CD4-positive, alpha-beta T cell treated with Interleukin-12 subunit alpha and Interleukin-12 subunit beta, for 1 hour (primary cell): ENCODE results near the gene USP3.

Experiments
- DNase-seq: peaks from one replicate; pipeline ENCODE4 v3.0.0-alpha.2; 2020

Gene USP3

DNA sequence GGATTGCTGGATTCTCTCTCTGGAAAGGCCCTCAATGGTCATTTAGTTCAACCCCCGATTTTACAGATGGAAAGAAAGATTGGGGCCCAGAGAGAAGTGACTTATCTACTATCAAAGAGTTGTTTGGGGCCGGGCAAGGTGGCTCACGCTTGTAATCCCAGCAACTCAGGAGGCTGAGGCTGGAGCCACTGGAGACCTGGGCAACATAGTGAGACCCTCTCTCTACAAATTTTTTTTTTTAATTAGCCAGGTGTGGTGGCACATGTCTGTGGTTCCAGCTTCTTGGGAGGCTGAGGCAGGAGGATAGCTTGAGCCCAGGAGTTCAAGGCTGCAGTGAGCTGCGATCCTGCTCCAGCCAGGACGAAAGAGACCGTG lies 5.2 kb upstream of the USP3 start:
- no peak for DNase-seq

DNA sequence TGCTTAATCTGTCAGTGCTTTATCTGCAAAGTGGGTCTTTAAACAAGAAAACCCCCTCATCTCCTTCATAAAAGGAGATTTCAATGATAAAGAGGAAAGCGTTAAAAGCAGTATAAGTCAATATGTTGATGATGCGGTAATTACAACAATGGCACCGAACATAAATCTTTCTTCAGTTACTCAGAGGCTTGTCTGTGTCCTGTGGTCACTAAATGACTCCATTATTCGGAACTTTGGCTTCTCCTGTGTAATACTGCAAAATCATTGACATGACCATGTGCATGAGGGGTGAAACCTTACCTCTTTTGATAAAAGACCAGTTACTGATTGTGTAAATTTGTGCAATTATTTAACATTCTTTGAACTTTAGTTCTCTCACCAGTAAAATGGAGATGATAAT lies 4.8 kb upstream of the USP3 start:
- DNase-seq, result no peak

DNA sequence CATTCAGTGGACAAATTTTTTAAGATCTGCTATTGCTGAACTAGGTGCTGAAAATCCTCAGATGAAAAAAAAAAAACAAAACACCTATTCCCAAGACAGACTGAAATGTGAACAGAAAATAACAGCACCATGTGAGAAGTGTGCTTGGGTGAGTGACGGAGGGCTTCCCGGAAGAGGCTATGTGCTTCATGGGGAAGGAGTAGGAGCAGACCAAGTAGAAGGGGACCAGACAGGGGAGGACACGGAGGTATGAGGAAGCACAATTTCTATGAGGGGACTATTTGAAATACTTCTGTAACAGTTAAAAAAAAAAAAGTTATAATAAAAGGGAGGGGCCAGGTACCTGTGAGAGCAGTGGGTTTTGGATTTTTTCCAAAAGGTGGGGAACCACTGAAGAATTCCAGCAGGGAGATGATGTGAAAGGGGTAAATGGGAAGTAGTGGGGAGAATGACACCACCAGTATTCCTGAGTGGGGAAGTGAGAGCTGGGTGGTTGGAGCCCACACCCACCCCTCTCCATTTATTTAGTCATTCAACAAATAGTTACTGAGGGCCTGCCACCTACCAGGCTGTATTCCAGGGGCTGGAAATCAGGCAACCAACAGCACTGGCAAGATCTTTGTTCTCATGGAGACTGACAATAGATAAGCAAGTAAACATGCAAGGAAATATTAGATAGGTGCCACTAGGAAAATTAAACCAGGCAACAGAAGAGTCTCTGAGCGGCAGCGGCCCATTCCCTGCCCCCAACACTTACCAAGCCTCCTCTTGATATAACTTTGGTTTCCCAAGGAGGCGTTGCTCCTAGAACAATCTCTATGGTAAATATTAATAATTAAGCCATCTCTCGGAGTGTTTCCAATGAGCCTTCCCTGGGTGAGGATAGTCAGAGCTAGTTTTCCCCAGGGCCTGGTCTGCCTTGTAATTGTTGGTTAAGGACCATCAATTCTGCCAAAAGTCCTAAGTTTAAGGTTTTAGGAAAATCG lies 3.8 kb upstream of the USP3 start:
- DNase-seq, result no peak

DNA sequence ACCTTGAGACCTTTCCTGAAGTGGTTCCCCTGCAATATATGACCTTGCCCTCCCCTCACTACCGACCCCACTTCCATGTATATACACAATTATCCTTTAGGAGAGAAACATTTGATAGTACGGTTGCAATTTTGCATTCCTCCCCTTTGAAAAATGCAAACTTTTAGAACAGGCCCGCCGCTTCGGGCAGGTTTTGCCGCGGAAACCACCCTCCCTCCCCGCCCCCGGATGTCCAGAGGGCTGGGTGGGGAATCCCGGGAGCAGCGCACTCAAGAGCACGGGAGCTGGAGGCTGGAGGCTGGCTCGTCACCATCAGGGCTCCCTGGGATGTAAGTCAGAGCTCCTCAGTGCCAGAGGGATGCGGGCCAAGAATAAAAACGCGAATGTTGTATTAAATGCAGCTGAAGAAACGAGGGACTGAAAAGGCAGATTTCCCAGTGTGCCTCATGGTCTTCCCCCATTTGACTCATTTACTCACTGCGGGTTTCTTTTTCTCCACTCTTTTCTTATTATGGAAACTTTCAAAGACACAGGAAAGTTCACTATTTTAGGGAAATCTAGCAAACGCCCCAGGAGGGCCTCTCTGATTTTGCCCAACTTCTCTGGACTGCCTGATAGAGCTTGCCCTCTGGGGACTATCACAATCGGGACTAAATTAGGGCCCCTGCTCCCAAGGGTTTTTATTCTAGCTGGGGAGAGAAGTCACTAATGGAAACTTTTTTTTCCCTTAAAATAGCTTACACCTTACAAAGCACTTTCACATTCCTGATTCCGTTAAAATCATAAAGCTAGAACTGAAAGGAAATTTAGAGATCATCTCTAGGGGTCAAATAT lies 2.9 kb upstream of the USP3 start:
- DNase-seq, result peak; percentile 59

DNA sequence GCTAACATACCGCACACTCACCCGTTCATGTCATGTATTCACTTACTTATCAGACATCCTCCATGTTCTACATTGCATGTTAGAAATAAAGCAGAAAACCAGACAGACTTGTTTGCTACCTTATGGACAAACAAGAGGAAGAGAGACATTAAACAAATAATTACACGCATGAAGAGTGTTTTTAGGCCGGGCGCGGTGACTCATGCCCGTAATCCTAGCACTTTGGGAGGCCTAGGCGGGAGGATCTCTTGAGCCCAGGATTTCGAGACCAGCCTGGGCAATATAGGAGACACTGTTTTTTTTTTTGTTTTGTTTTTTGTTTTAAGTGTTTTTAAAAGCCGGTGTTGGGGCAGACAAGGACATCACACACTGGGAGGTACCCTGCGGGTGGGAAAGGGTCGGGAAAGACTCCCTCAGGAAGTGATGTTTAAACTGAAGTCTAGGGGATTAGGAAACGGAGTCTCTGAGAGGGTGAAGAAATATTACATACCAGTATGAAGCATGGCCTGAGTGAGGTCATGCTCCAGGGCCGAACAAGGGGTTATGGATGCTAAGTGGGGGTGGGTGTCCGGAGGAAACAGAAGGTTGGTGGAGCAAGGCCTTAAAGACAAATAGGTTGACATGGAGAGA lies 2.1 kb upstream of the USP3 start:
- no peak for DNase-seq

DNA sequence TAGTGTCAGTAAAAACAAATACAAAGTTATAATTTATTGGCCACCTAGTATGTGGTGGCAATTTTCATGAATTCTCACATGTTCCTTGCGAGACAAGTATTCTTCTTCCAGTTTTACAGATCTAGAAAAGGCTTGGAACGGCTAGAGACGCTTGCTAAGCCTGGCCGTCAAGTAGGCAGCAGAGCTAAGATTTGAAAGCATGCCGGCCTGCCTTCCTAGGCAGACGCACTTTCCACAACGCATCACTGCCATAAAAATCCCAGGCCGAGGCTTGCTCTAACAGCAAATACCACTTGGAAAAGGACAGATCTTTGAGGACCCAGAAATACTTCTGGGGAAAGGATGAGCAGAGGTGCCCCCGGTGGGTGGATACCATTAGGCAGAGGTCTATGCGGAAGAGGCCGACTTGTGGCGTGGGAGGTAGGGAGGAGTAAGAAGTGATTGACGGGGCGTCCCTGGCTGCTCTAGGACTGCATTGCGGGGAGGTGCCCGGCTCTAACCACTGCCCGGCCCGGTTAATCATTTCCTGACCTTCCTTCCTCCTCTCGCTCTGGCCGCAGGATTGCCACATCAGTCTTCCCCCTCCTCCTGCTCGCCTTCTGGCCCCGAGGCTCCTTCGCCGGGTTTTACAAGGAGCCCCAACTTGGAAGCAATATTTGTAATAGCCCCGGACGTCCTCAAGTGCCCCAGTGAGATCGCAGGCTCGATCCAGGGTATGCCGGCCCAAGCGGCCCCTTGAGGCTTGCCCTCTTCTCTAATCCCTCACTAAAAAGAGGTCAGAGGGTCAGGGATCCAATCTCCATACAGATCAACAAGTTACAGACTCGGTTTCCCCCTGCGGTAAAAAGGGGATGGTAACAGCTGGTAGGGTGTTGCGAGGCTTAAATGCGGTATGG lies 1.3 kb upstream of the USP3 start:
- peak; percentile 86 for DNase-seq

DNA sequence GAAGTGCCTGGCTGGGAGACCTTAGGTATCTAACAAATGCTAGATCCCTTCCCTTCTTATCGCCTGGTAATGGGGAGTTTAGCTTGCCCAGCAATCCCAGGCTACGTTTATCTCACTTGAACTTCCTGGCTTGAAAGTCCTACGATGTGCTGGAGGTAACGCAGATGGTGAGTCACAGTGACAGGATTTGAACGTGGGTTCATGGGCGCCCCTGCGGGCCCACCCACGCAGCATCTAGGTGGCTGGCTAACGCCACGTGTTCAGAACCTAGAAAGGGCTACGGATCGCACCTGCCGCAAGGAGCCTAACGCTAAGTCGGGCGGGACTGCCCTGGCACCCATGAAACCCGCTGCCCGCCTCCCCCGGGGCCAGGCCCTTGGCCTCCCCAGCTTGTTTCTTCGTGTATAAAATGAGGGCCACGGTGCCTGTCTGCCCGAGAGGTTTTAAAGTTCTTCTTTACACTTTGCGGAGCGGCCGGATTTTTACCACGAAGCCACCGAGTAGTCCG lies 600 bp upstream of the USP3 start:
- peak; percentile 88 for DNase-seq

DNA sequence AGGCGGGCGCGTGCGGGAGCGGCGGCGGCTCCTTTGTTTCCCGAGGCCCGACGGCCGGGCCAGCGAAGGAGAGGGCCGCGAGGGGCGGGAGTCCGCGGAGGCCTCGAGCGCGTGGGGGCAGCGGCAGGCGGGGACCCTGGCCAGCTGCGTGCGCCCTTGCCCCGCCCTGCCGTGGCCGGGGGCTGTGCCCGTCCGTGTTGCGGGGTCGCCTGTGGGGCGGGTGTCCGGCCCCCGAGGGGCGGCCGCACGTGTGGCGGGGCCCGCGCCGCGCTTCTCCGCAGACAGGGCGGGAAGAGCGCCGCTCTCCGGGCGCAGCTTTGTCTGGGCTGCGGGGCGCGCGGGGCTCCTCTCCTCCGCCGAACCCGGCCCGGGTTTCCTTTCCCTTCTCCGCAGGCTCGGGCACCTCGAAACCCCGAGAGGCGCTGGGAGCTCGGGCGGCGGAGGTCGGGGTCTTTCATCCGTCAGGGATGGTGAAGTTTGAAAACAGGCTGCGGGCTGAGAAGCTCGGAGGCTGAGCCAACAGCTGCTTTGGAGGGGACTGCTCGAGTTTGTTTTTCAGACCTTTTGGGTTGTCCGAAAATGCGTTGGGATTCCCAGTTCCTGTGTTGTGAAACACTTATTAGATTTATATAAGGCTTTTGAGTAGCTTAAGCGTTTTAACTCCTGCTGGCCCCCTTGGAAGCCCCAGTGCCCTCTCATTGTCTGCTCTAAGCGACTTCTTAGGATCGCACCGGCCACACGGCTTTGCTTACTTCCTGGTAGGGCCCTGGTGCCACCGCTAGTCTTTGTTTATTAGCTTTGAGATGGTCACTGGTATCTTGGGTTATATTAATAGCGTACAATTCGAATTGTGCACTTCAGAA lies 817 bp downstream of the USP3 start:
- DNase-seq, result peak; percentile 58

DNA sequence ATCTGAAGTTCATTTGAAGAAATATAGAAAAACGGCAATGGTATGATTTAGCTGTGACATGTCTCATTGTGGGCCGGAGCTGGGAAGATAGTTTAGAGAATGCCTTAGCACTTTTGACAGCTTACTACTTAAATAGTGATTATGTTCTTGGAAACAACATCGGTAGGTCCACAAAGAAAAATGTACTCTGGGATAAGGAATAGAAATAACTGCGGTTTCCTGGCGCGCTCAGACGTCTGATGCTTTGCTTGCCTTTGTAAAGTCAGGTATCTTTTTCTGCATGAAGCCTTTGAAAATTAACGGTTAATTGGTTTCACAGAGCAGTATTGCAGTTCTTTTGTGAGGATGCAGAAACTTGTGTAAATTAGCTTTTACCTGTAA lies 1.4 kb downstream of the USP3 start:
- DNase-seq, result no peak

DNA sequence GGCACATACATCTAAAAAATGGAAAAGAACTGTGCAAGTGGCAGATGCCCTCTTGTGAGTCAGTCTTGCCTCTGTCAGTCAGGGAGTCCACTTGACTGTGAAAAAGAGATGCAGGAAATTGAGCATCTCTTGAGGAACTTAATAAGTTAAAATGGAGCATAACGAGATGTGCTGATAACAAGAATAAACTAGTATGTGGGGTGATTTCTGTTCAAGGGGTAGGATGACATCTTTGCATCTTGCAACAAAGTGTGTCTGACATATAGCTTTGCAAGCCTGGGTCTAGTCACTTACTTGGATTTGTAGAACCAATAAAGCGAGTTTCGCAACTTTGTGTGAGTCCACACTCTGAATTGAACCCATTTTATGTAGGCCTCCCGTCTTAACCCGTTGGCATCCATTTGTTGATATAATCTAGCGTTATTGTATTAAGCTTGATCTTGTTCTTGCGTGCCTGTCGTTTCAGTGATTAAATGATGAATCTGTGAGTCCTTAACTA lies 2.2 kb downstream of the USP3 start:
- peak; percentile 58 for DNase-seq

DNA sequence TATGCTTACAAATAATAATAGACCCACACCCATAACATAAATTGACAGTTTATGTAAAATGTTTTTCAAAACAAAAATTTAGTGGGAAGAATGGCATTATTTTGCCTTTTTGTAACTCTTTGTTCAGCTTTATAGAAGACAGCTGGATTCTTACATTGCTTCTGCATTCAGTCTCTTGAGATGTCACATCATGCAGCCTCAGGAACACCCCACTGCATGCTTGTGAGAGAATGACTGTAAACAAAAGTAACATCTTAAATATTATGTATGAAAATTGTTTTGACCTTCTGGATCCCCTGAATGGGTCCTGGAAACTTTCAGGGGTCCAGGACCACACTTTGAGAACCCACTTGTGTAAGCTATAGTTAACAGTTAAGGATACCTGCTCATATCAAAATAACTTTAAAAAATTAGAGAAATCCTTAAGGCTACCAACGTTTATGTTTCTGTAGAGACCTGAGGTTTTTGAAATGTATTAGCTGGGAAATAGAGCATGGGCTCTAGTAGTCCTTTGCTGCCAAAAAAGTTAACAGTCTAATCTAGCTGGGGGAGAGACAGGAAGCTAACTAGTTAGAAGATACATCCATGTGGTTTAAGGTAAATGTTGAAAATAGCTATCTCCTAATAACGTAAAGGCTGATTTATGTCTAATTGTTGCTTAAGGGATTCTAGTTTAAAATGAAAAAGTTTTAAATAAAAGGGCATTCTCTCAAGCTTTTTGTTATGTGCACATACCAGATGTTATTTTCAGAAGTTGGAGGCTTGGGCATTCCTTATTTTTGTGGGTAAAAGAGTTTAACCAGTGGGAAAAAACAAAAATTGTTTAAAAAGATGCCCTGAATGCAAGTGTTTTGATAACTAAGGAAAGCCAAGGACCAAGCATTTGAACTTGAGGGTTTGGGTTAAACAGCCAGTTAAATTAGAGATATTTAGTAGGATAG lies 3.8 kb downstream of the USP3 start:
- no peak for DNase-seq

DNA sequence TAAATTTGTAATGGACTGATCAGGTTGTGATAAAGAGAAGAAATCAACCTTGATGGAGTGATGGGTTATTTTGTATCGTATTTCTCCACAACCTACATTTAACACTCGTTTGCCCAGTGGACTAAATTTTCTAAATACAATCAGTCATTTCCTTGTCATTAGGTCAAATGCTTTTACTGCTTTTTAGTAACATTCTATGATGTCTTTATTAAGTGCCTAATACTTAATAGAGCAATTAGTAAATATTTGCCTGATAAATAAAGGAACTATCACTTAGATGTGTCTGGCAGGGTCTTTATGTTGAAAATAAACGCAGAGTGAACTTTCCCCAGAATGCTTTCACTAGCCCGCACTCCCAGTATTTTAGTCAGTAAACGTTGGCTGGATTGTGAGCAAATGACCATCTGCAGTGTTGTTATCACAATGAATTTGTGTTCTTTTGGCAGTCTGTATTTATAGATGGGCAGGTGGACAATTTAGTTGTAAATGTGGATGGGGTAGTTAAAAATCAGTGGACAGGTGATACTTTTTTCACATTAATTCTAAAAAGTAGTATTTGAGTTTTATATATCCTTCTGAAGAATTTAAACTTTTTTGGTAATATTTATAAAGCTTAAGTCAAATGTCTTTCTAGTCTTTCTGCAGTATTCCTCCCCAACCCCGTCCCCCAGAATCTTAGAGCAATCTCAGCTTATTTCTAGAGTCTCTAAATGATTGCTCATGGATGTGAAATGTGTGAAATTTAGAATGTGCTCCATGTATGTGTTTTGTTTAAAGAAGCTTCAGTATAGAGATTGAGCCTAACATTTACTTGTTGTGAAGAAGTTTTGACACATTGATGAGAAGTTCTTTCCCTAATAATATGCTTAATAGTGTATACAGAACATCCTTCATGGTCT lies 4.9 kb downstream of the USP3 start:
- no peak for DNase-seq

DNA sequence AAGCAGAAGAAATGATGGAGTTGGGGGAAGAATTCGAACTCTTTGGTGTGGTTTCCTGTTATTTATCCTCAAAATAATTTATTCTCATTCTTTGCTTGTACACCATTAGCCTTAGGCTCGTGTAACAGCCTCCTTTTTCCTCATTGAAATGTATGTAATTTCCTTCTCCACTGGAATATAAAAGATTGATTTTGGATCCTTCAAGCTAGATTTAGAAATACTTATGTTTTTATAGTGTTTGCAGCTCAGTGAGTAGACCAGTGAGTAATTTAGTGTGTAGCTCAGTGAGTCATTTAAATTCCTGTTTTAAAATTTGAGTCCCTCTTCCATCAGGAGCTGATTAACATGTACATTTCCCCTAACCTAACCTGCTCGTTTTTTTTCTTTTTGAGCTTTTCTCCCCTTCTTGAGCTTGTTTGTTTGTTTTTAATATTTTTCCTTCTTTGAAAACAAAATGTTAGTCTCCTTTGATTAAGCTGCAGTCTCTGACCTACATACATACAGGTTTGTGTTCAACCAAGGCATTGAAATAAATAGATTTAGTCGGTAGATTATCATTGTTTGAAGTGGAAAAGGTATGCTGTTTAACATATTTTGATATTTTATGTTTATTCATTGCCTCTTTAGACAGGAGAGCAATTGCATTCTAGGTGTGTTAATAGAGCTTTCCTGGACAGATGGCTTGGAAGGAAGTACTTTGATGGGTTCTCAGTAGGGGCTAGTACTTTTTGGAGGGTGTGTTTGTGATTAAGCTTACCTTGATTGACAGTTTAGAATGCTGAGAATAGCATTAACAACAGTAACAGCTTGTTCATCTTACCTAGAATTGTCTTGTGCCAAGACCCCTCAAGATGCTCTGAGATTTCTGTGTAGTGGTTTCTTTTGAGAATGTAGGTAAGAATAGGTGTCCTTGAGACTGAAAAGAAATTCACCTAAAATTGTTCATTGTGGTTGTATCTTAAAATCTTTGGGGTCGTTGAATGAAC lies 5.9 kb downstream of the USP3 start:
- no peak for DNase-seq

DNA sequence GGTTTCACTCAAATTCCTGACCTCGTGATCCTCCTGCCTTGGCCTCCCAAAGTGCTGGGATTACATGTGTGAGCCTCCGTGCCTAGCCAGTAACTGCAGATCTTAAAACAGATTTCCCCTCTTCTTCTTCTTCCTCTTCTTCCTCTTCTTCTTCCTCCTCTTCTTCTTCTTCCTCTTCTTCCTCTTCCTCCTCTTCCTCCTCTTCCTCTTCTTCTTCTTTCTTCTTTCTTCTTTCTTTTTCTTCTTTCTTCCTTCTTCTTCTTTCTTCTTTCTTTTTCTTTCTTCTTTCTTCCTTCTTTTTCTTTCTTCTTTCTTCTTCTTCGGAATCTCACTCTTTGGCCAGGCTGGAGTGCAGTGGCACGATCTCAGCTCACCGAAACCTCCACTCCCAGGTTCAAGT lies 7.8 kb downstream of the USP3 start:
- no peak for DNase-seq

DNA sequence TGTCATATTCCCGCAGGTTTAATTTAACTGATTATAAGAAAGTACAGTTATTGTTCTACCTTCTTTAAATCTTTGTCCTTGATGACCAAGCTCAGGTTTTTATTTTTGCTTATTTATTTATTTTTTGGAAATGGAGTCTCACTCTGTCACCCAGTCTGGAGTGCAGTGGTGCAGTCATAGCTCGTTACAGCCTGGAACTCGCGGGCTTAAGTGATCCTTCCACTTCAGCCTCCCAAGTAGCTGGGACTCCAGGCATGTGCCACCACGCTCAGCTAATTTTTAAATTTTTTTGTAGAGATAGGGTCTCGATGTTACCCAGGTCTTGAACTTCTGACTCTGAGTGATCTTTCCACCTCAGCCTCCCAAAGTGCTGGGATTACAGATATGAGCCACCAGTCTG lies 8.9 kb downstream of the USP3 start:
- DNase-seq, result no peak

DNA sequence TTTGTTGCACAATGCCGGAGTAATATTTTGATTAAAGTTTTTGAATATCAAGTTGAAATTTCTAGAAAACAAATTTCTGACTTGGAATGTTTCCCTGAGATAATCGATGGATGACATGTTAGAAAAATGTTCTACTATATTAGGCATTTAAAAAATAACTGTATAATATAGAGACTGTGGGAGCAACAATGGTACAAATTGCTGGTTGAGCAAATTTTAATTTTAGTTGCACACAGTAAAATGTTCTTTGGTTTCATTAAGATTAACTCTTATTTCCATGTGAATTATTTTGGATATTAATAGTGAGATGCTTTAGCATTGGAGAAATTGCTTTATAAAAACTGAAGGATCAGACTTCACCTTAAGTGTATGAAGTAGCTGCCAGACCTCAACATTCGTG lies 9.3 kb downstream of the USP3 start:
- no peak for DNase-seq

DNA sequence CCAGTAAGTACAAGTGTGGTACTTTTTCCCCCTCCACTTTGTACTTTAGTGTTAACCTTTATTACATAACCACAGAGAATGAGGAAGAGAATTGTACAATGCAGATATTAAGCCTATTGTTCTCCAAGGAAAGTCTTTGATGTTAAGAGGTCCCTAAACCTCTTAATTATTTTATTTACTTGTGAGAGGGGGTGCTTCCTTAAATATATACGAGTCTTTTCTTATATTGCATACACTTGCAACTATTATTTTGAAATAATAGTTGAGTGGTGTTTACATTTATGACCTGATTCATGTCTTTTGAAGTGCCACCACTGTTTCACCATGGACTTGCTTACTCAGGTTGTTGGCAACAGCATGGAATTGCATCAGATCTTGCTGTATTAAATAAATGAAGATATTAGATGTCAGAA lies 10.1 kb downstream of the USP3 start:
- DNase-seq, result no peak
